ENCODE measurements around the gene GSK3A.
A peak's percentile ranks its signal among the peaks of the same experiment; 100 is the strongest.

The GSK3A gene

DNA sequence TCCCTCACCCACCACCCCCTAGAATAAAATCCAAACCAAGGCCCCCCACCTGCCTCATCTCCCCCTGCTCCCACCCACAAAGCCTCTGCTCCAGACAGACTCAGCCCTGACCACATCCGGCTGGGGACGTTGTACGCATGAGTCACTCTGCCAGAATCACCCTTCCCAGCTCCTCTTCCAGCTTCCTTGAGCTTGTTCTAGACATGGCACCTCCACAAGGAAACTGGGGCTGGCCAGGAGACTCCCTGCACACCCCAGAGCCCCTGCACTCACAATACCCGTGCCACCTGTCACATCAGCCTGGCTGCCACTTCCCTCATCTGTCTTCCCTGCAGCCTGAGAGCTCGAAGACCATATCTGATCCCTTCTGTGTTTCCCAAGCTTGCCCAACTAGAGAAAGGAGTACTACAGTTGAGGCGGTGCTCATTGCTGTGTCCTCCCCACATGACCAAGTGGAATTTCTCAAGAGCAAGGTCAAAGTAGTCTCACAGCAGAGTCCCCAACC is 34.6 kb downstream of the GSK3A start:
- H3K27me3 ChIP-seq (ENCODE audit: control insufficient read depth, insufficient read depth, low read length), result no peaks in the 10 kb centered on the region
- peaks cover 46% of the 10 kb centered on the region for H3K36me3 ChIP-seq (ENCODE audit: control insufficient read depth, low read depth, low read length)
- peaks cover 8% of the 10 kb centered on the region for H3K4me1 ChIP-seq (ENCODE audit: control insufficient read depth, low read depth, low read length)
- no peaks in the 10 kb centered on the region for H3K9me3 ChIP-seq (ENCODE audit: control insufficient read depth, low read depth, low read length)
- no peak overlapping the region for H3K27ac ChIP-seq (ENCODE audit: low read length)
- no peak overlapping the region for H3K4me3 ChIP-seq (ENCODE audit: low read length)
- no peak overlapping the region for H3K9ac ChIP-seq (ENCODE audit: low read length)

DNA sequence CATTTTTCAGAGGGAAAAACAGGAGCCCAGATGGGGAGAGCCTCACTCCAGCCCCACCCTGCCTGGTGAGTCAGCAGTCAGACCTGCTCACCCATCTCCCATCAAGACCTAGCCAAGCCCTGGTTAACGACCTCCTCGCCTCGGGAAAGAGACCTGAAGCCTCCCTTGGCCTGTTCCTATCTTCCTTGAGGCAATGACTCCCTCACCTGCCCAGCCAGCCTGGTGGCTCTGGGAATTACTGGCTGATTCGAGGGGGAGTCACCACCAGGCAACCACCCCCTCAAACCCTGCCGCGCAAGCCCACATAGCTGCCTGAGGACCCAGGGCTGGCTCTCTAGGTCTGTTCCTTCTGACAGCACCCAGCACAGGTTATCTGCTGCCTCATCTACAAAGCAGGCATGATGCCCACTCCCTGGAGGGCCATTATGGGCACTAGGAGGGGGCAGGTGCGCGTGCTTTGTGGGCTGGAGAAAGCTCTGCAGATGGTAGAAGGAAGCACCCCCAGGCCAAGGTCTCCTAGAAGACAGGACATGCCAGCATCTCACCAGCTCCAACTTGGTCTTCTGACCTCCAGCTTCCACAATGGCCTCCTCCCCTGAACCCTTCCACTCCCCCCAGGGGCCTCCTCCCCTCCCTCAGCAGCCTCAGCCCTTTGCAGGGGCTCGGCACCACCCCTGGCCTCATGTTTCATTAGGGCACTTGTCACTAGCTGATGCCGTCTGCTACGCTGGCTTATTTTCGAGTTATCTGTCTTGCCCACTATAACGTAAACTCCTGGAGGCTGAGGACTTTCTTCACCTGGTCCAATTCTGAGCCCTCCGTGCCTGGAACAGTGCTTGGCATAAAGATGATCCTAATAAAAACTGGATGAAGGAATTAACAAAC is 35.3 kb downstream of the GSK3A start:
- peaks cover 8% of the 10 kb centered on the region for H3K4me1 ChIP-seq (ENCODE audit: control insufficient read depth, low read depth, low read length)
- H3K27me3 ChIP-seq (ENCODE audit: control insufficient read depth, insufficient read depth, low read length), result no peaks in the 10 kb centered on the region
- H3K9ac ChIP-seq (ENCODE audit: low read length), result no peak overlapping the region
- H3K36me3 ChIP-seq (ENCODE audit: control insufficient read depth, low read depth, low read length), result peaks cover 48% of the 10 kb centered on the region
- no peaks in the 10 kb centered on the region for H3K9me3 ChIP-seq (ENCODE audit: control insufficient read depth, low read depth, low read length)
- no peak overlapping the region for H3K27ac ChIP-seq (ENCODE audit: low read length)
- no peak overlapping the region for H3K4me3 ChIP-seq (ENCODE audit: low read length)

- Histone ChIP-seq H3K4me1 (ENCODE audit: control insufficient read depth, low read depth, low read length) (peaks cover 8% of the 10 kb centered on the region), H3K36me3 (ENCODE audit: control insufficient read depth, low read depth, low read length) (peaks cover 56% of the 10 kb centered on the region), H3K27me3 (ENCODE audit: control insufficient read depth, insufficient read depth, low read length) (no peaks in the 10 kb centered on the region), H3K4me3 (ENCODE audit: low read length) (no peak overlapping the region), H3K27ac (ENCODE audit: low read length) (no peak overlapping the region), H3K9me3 (ENCODE audit: control insufficient read depth, low read depth, low read length) (no peaks in the 10 kb centered on the region), H3K9ac (ENCODE audit: low read length) (no peak overlapping the region)
Measured at GRCh38 chr19:42204664-42205063, 37.7 kb downstream of the GSK3A start.

DNA sequence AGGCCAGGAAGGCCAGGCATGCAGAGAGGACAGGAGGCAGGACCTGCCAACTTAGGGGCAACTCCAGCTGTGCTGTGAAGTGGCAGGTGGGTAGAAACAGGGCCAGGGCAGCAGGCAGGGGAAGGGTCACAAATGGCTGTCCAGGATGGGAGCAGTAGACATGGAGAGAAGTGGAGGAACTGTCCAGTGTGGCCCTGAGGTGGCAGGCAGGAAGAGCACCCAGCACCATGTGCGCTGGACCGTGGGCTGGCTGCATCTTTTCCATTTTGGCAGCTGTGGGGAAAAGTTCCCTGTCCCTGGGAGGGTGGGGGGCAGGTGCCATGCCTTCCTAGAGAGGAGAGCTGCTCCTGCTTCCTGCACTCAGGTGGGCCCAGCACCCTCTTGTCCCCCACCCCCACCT is 38.7 kb downstream of the GSK3A start:
- Histone ChIP-seq H3K9me3 (ENCODE audit: control insufficient read depth, low read depth, low read length) (no peaks in the 10 kb centered on the region), H3K9ac (ENCODE audit: low read length) (no peak overlapping the region), H3K4me1 (ENCODE audit: control insufficient read depth, low read depth, low read length) (peaks cover 8% of the 10 kb centered on the region), H3K27me3 (ENCODE audit: control insufficient read depth, insufficient read depth, low read length) (no peaks in the 10 kb centered on the region), H3K36me3 (ENCODE audit: control insufficient read depth, low read depth, low read length) (peaks cover 50% of the 10 kb centered on the region), H3K27ac (ENCODE audit: low read length) (no peak overlapping the region), H3K4me3 (ENCODE audit: low read length) (no peak overlapping the region)

DNA sequence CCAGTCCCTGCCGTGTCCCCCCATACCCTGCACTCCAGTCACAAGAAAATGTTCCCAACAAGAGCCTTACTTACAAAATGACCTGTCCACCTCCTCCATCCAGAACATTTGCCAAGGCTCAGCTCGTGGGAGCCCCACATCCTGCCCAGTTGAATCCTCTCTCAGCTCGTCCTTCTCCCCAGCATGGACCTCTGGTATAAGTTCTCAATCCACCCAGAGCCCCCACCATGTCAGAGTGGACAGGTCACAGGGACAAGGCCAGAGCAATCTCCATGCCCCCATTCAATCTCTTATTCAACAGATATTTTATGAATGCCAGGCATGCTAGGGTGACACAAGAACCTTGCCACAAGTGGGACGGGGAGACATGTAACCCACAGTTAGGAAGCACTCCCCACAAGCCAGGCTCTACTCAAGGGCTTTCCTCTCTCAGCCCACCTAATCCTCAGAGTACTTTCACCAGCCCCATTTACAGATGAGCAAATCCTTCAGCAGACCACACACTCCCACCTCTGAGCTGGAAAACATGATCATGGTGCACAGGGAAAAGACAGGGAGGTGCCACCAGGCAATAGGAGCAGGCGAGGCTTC is 40.0 kb downstream of the GSK3A start:
- no peak overlapping the region for H3K27ac ChIP-seq (ENCODE audit: low read length)
- no peak overlapping the region for H3K4me3 ChIP-seq (ENCODE audit: low read length)
- H3K36me3 ChIP-seq (ENCODE audit: control insufficient read depth, low read depth, low read length), result peaks cover 39% of the 10 kb centered on the region
- H3K9ac ChIP-seq (ENCODE audit: low read length), result no peak overlapping the region
- H3K9me3 ChIP-seq (ENCODE audit: control insufficient read depth, low read depth, low read length), result no peaks in the 10 kb centered on the region
- H3K4me1 ChIP-seq (ENCODE audit: control insufficient read depth, low read depth, low read length), result peaks cover 10% of the 10 kb centered on the region
- H3K27me3 ChIP-seq (ENCODE audit: control insufficient read depth, insufficient read depth, low read length), result no peaks in the 10 kb centered on the region

- H3K36me3 ChIP-seq (ENCODE audit: control insufficient read depth, low read depth, low read length), result peaks cover 32% of the 10 kb centered on the region
- no peak overlapping the region for H3K4me3 ChIP-seq (ENCODE audit: low read length)
- H3K27ac ChIP-seq (ENCODE audit: low read length), result no peak overlapping the region
- H3K9ac ChIP-seq (ENCODE audit: low read length), result no peak overlapping the region
- H3K9me3 ChIP-seq (ENCODE audit: control insufficient read depth, low read depth, low read length), result no peaks in the 10 kb centered on the region
- peaks cover 17% of the 10 kb centered on the region for H3K4me1 ChIP-seq (ENCODE audit: control insufficient read depth, low read depth, low read length)
- H3K27me3 ChIP-seq (ENCODE audit: control insufficient read depth, insufficient read depth, low read length), result no peaks in the 10 kb centered on the region
Measured at GRCh38 chr19:42201489-42202289, 40.7 kb downstream of the GSK3A start.

DNA sequence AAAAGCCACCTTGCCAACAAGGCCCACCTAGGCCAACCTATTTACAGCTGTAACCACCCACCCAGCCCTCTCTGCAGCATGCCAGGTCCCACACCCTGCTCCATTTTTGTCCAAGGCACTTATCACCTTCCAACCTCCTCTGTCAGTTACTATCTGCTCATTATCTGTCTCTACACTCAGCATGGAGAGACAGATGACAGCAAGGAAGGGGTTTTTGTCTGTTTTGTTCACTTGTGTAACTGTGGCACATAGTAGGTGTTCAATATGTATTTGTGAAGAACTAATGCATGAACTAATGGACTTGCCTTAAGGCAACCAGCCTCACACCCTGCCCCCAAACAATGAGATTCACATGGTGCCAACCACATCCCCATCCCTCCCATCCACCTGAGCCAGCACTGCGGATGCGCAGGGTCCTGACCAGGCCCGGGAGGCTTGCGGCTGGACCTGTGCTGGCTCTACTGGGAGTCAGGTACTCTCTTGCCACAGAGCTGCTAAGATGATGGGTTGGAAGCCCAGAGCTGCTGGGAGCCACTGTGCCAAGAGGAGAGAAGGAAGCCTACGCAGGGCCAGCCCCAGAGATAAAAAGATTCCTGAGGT is 42.2 kb downstream of the GSK3A start:
- H3K27ac ChIP-seq (ENCODE audit: low read length), result no peak overlapping the region
- H3K4me1 ChIP-seq (ENCODE audit: control insufficient read depth, low read depth, low read length), result peaks cover 18% of the 10 kb centered on the region
- no peaks in the 10 kb centered on the region for H3K27me3 ChIP-seq (ENCODE audit: control insufficient read depth, insufficient read depth, low read length)
- no peak overlapping the region for H3K9ac ChIP-seq (ENCODE audit: low read length)
- peaks cover 30% of the 10 kb centered on the region for H3K36me3 ChIP-seq (ENCODE audit: control insufficient read depth, low read depth, low read length)
- no peaks in the 10 kb centered on the region for H3K9me3 ChIP-seq (ENCODE audit: control insufficient read depth, low read depth, low read length)
- H3K4me3 ChIP-seq (ENCODE audit: low read length), result no peak overlapping the region

DNA sequence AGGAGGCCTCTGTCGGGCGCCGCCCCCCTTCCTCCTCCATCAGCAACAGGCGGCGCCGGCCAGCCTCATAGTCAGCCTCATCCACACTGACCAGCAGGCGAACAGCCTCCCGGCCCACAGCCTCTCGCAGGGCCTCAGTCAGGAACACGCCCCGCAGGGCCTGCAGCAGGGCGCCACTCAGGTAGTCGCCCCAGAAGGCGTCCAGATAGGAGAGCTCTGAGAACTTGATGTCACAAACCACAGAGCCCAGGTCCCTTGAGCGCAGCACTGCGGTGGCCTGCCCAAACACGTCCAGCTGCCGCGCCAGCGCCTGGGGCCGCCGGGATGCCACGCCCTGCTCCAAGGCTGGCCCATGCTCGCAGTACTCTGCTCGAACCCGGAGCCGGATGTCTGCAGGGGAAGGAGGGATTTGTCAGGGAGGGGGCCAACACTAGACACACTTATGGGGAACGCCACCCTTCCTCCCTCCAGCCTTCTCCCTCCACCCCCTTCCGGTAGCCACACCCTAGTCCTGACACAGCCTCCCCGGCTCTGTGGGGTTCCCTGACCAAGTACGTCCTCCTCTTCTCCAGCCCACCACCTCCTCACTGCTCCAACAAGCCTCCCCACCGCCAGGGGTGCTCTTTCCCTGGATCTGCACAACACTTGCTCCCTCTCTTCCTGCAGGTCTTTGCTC is 42.8 kb downstream of the GSK3A start:
- Histone ChIP-seq H3K4me1 (ENCODE audit: control insufficient read depth, low read depth, low read length) (peaks cover 14% of the 10 kb centered on the region), H3K27ac (ENCODE audit: low read length) (no peak overlapping the region), H3K9me3 (ENCODE audit: control insufficient read depth, low read depth, low read length) (no peaks in the 10 kb centered on the region), H3K36me3 (ENCODE audit: control insufficient read depth, low read depth, low read length) (peaks cover 30% of the 10 kb centered on the region), H3K9ac (ENCODE audit: low read length) (no peak overlapping the region), H3K27me3 (ENCODE audit: control insufficient read depth, insufficient read depth, low read length) (no peaks in the 10 kb centered on the region), H3K4me3 (ENCODE audit: low read length) (no peak overlapping the region)

DNA sequence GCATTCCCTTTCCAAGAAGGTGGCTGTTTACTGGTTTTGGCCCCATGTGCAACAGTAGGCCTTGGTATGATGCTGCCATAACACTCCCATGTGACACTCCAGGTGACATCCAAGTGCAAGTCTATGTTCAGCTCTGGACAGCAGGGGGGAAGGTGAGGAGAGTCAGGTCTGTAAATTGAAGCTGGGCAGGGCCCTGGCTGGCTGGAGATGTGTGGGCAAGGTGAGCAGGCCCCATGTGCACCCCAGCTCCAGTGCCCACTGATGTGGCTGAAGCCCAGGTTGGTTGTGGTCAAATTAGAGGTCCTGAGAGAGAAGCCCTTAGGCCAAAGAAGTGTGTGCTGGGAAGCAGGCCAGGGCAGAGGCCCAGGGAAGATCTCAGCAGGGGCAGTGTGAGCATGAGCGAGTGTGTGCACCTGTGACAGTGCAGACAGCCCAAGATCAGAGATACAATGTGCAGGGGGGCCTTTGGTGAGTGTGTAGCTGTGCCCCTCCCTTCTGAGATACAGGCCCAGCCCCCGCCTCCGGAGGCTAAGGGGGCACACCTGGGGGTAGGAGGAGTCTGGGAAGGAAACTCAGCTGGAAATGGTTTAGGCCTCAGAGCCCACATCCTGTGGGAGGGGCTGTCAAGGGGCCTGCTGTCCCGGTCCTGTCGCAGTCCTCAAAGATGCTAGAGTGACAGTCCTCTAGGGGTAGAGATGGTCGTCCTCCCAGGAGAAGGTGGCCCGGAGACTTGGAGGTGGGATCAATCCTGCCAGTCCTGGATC is 43.5 kb downstream of the GSK3A start:
- Histone ChIP-seq H3K9ac (ENCODE audit: low read length) (no peak overlapping the region), H3K4me3 (ENCODE audit: low read length) (no peak overlapping the region), H3K9me3 (ENCODE audit: control insufficient read depth, low read depth, low read length) (no peaks in the 10 kb centered on the region), H3K27ac (ENCODE audit: low read length) (no peak overlapping the region), H3K4me1 (ENCODE audit: control insufficient read depth, low read depth, low read length) (peaks cover 10% of the 10 kb centered on the region), H3K27me3 (ENCODE audit: control insufficient read depth, insufficient read depth, low read length) (no peaks in the 10 kb centered on the region), H3K36me3 (ENCODE audit: control insufficient read depth, low read depth, low read length) (peaks cover 26% of the 10 kb centered on the region)

GRCh38 chr19:42197375-42197817 is 45.0 kb downstream of the GSK3A start:
- no peaks in the 10 kb centered on the region for H3K9me3 ChIP-seq (ENCODE audit: control insufficient read depth, low read depth, low read length)
- H3K9ac ChIP-seq (ENCODE audit: low read length), result no peak overlapping the region
- peaks cover 19% of the 10 kb centered on the region for H3K36me3 ChIP-seq (ENCODE audit: control insufficient read depth, low read depth, low read length)
- H3K4me3 ChIP-seq (ENCODE audit: low read length), result peak overlapping the region; percentile 13
- no peaks in the 10 kb centered on the region for H3K27me3 ChIP-seq (ENCODE audit: control insufficient read depth, insufficient read depth, low read length)
- H3K27ac ChIP-seq (ENCODE audit: low read length), result peak overlapping the region; percentile 49
- peaks cover 10% of the 10 kb centered on the region for H3K4me1 ChIP-seq (ENCODE audit: control insufficient read depth, low read depth, low read length)
